OCI-LY1 (cell line): Measurements from ENCODE around the gene ARHGEF11.

Experiments used
- H2AFZ ChIP-seq: fragments of 200-600 bp; sonication (generic), shearing (Covaris generic); 2 replicates; pipeline ENCODE4 v1.6.0; 2014; ENCODE audit warnings: antibody characterized with exemption, mild to moderate bottlenecking, low read length
- H3F3A ChIP-seq: fragments of 200-600 bp; sonication (generic), shearing (Covaris generic); 2 replicates; pipeline ENCODE4 v1.6.0; 2014; ENCODE audit warnings: mild to moderate bottlenecking, antibody characterized with exemption, low read length, moderate library complexity; ENCODE audit not compliant: insufficient read depth
- H3K27ac ChIP-seq: fragments of 200-600 bp; sonication (generic); 2 replicates; pipeline ENCODE4 v1.5.1; 2014; ENCODE audit warnings: low read length, mixed run types, mild to moderate bottlenecking, low read depth; ENCODE audit not compliant: poor library complexity, severe bottlenecking
- H3K27me3 ChIP-seq: fragments of 200-600 bp; sonication (generic); 2 replicates; pipeline ENCODE4 v1.6.0; 2014; ENCODE audit warnings: antibody characterized with exemption, mild to moderate bottlenecking, low read length, moderate library complexity; ENCODE audit not compliant: insufficient read depth
- H3K36me3 ChIP-seq: fragments of 200-600 bp; sonication (generic); 2 replicates; pipeline ENCODE4 v1.6.1; 2014; ENCODE audit warnings: mild to moderate bottlenecking, antibody characterized with exemption, low read length, moderate library complexity, mixed read lengths; ENCODE audit not compliant: insufficient read depth
- H3K4me1 ChIP-seq: fragments of 200-600 bp; sonication (generic); 2 replicates; pipeline ENCODE4 v1.5.1; 2014; ENCODE audit warnings: mild to moderate bottlenecking, low read length, moderate library complexity; ENCODE audit not compliant: insufficient read depth, severe bottlenecking
- H3K4me2 ChIP-seq: fragments of 200-600 bp; sonication (generic), shearing (Covaris generic); 2 replicates; pipeline ENCODE4 v1.6.1; 2014; ENCODE audit warnings: low read length
- H3K4me3 ChIP-seq: fragments of 200-600 bp; sonication (generic); 2 replicates; pipeline ENCODE4 v1.5.1; 2014; ENCODE audit warnings: low read length, low read depth, mild to moderate bottlenecking, mixed read lengths; ENCODE audit not compliant: poor library complexity, severe bottlenecking
- H3K79me2 ChIP-seq: fragments of 200-600 bp; shearing (Covaris generic); 2 replicates; pipeline ENCODE4 v1.6.1; 2016; ENCODE audit warnings: mixed run types, low read length, mixed read lengths; ENCODE audit not compliant: insufficient read depth
- H3K9ac ChIP-seq: fragments of 200-600 bp; sonication (generic), shearing (Covaris generic); 2 replicates; pipeline ENCODE4 v1.6.1; 2014; ENCODE audit warnings: mild to moderate bottlenecking, low read length, mixed read lengths
- H3K9me2 ChIP-seq: fragments of 200-600 bp; sonication (generic), shearing (Covaris generic); 2 replicates; pipeline ENCODE4 v1.6.1; 2014; ENCODE audit warnings: low read depth, mild to moderate bottlenecking, low read length, mixed read lengths
- H3K9me3 ChIP-seq: fragments of 200-600 bp; shearing (Covaris generic); 2 replicates; pipeline ENCODE4 v1.6.1; 2014; ENCODE audit warnings: low read length, mixed read lengths
- H4K20me1 ChIP-seq: fragments of 200-600 bp; sonication (generic), shearing (Covaris generic); 2 replicates; pipeline ENCODE4 v1.6.0; 2016; ENCODE audit warnings: mild to moderate bottlenecking, low read length; ENCODE audit not compliant: insufficient read depth
- EZH2 ChIP-seq: fragments of 200-600 bp; sonication (generic), shearing (Covaris generic); IDR thresholded peaks from 2 replicates; pipeline ENCODE4 v1.8.0; 2017; ENCODE audit warnings: borderline replicate concordance, mixed run types, mild to moderate bottlenecking, antibody characterized with exemption, low read length, moderate library complexity, mixed read lengths
- TF ChIP-seq, protein P1 (sequence below): fragments of 200-600 bp; sonication (generic), shearing (Covaris generic); IDR thresholded peaks from 2 replicates; pipeline ENCODE4 v1.5.1; 2017; ENCODE audit warnings: mild to moderate bottlenecking, antibody characterized with exemption, low read length, moderate library complexity, mixed read lengths

ARHGEF11 gene

DNA sequence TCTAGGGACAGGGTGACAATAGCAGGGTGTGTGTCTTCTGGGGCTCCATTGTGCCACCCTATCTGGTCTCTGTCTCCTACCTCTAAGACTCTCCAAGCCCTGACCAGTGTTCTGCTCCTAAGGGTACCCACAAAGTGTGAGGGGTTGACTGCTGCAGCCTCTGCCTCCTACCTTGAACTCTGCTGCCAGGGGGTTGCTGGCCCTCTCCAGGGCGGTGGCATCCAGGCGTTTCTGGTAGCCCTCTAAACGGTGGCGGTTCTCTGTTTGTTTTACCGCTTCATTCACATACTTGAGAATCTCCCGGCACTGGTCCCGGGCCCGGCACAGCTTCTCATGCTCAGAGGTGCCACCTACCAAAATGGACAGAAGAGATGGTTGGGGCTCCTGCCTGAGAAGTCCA, 100.7 kb downstream of the ARHGEF11 start:
- Histone ChIP-seq H3K9me3 (no peaks in the 10 kb centered on the region), H3K36me3 (no peaks in the 10 kb centered on the region), H3K27me3 (0 out of 2 replicates have a peak, but pooled peaks cover 5% of the 10 kb centered on the region), H3K4me2 (no peak overlapping the region), H3K4me1 (no peaks in the 10 kb centered on the region), H3K9me2 (no peaks in the 10 kb centered on the region), H4K20me1 (no peaks in the 10 kb centered on the region), H3K27ac (no peak overlapping the region), H3K9ac (no peak overlapping the region), H3K4me3 (no peak overlapping the region), H3F3A (no peaks in the 10 kb centered on the region), H2AFZ (no peak overlapping the region), H3K79me2 (no peaks in the 10 kb centered on the region)
- TF ChIP-seq, protein P1, sequence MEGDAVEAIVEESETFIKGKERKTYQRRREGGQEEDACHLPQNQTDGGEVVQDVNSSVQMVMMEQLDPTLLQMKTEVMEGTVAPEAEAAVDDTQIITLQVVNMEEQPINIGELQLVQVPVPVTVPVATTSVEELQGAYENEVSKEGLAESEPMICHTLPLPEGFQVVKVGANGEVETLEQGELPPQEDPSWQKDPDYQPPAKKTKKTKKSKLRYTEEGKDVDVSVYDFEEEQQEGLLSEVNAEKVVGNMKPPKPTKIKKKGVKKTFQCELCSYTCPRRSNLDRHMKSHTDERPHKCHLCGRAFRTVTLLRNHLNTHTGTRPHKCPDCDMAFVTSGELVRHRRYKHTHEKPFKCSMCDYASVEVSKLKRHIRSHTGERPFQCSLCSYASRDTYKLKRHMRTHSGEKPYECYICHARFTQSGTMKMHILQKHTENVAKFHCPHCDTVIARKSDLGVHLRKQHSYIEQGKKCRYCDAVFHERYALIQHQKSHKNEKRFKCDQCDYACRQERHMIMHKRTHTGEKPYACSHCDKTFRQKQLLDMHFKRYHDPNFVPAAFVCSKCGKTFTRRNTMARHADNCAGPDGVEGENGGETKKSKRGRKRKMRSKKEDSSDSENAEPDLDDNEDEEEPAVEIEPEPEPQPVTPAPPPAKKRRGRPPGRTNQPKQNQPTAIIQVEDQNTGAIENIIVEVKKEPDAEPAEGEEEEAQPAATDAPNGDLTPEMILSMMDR: no peak
- TF ChIP-seq EZH2: no peak

DNA sequence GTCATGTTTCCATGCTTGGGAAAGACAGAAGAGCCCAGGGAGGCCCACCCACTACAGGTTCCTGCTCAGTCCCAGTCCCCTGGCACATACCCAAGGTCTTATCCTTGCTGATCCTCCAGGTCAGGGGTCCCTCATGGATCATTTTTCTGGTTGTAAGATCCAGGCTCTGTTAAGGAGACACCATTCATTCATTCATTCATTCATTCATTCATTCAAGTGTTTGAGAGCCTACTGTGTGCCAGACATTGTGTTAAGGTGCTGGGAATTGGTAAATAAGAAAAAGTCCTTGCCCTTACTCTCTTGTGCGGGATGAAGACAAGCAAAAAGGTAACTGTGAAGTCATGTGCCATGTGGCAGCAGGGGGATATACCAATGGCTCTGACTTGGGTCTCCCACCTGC, 101.3 kb downstream of the ARHGEF11 start:
- Histone ChIP-seq H3K9me3 (no peaks in the 10 kb centered on the region), H2AFZ (no peak overlapping the region), H3K4me1 (no peaks in the 10 kb centered on the region), H3F3A (no peaks in the 10 kb centered on the region), H3K4me2 (no peak overlapping the region), H3K9me2 (no peaks in the 10 kb centered on the region), H3K27ac (no peak overlapping the region), H3K4me3 (no peak overlapping the region), H3K79me2 (no peaks in the 10 kb centered on the region), H3K9ac (no peak overlapping the region), H3K27me3 (0 out of 2 replicates have a peak, but pooled peaks cover 5% of the 10 kb centered on the region), H3K36me3 (no peaks in the 10 kb centered on the region), H4K20me1 (no peaks in the 10 kb centered on the region)
- TF ChIP-seq, protein P1: no peak
- TF ChIP-seq EZH2: no peak

DNA sequence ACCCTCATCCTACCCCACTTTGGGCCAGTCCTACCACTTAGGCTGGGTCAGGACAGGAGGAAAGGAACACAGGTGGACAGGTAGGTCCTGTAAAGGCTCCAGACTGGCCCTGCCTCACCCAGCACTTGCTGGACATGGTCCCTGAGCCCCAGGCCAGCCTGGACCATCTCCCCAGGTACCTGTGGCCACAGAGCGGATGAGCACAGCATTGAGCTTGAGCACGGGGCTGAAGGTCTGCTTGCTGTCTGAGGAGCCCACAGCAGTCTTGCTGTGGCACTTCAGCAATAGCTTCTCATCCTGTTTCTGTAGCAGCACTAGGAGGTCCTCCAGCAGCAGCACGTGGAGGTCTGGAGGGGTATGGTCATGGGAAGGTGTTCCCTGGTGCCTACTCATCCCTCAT, 101.8 kb downstream of the ARHGEF11 start:
- Histone ChIP-seq H3F3A (no peaks in the 10 kb centered on the region), H3K4me2 (no peak overlapping the region), H3K4me3 (no peak overlapping the region), H3K9me2 (no peaks in the 10 kb centered on the region), H3K9me3 (no peaks in the 10 kb centered on the region), H3K9ac (no peak overlapping the region), H3K36me3 (no peaks in the 10 kb centered on the region), H2AFZ (no peak overlapping the region), H3K27ac (no peak overlapping the region), H3K79me2 (no peaks in the 10 kb centered on the region), H3K4me1 (no peaks in the 10 kb centered on the region), H4K20me1 (no peaks in the 10 kb centered on the region), H3K27me3 (0 out of 2 replicates have a peak, but pooled peaks cover 5% of the 10 kb centered on the region)
- TF ChIP-seq, protein P1: no peak
- no peak for TF ChIP-seq EZH2
